NCI-H510A treated with DMSO at 0.1 percent for 48 hours (cell line): Measurements from ENCODE around the gene SPATA20.
A peak's percentile ranks its signal among the peaks of the same experiment; 100 is the strongest.

Experiments used
- DNase-seq: peaks from one replicate; lab custom pipeline; 2025; lab: John Stamatoyannopoulos, UW

The SPATA20 gene

GRCh38 chr17:50602836-50603235 is 55.9 kb downstream of the SPATA20 start:
- no peak for DNase-seq

GRCh38 chr17:50603340-50603739 is 56.4 kb downstream of the SPATA20 start:
- DNase-seq, result peak; percentile 92

- no peak for DNase-seq
Measured at GRCh38 chr17:50604513-50604912, 57.5 kb downstream of the SPATA20 start.

GRCh38 chr17:50605429-50605828 is 58.5 kb downstream of the SPATA20 start:
- no peak for DNase-seq
